Activated T-cell treated with anti-CD3 and anti-CD28 coated beads, Interleukin-2, amount 50 U/mL, for 72 hours (primary cell): Measurements from ENCODE around the gene ALG5. TPM values are rescaled to one million over a fixed set of nuclear protein-coding genes. Genes with fewer than 3 reads are reported as not detected.

Experiments used
- ATAC-seq, 2 donors: fragments of 150-1000 bp; cut with Tn5 transposase; replicated peaks in 1 of 2; 2 replicates each; pipeline ENCODE4 v1.10.0; 2021; ENCODE audit warnings: moderate library complexity in 2 of 2, mild to moderate bottlenecking in 1 of 2
- DNase-seq, 2 donors: peaks; one replicate each; pipeline ENCODE4 v3.0.0; 2021 to 2022; ENCODE audit warnings: mixed read lengths in 1 of 2
- H3K27ac Mint-ChIP-seq: one replicate; pipeline ENCODE4 v1.8.0; 2022; ENCODE audit warnings: mild to moderate bottlenecking, moderate library complexity, mixed read lengths
- H3K27me3 Mint-ChIP-seq: one replicate; pipeline ENCODE4 v1.8.0; 2022; ENCODE audit warnings: low read depth, mixed read lengths
- H3K36me3 Mint-ChIP-seq, 2 donors: one replicate each; pipeline ENCODE4 v1.8.0; 2022; ENCODE audit warnings: mixed read lengths in 2 of 2, mild to moderate bottlenecking in 1 of 2; ENCODE audit not compliant: insufficient read depth in 2 of 2
- H3K4me1 Mint-ChIP-seq: one replicate; pipeline ENCODE4 v1.8.0; 2022; ENCODE audit warnings: low read depth, mixed read lengths
- H3K4me3 Mint-ChIP-seq, 2 donors: one replicate each; pipeline ENCODE4 v1.8.0; 2022; ENCODE audit warnings: mild to moderate bottlenecking in 2 of 2, mixed read lengths in 2 of 2, moderate library complexity in 2 of 2
- H3K9me3 Mint-ChIP-seq, 2 donors: one replicate each; pipeline ENCODE4 v1.8.0; 2022; ENCODE audit warnings: mixed read lengths in 2 of 2
- total RNA-seq, 2 donors: library from RNA; stranded (reverse); gene quantifications; one replicate each; pipeline ENCODE4 v1.2.3, GENCODE V29; 2022

Gene ALG5
- total RNA-seq, 2 donors from 2014 or later = 31.7 to 38.3 TPM

- DNase-seq (peak; percentile 18 to 22), ATAC-seq (peak; percentile 68 to 70)
- peaks cover 69% of the 10 kb centered on the region for H3K27me3 Mint-ChIP-seq
- H3K9me3 Mint-ChIP-seq = no peaks in the 10 kb centered on the region
- H3K4me1 Mint-ChIP-seq = no peaks in the 10 kb centered on the region
- peaks cover 0 to 1% of the 10 kb centered on the region in 2 donors for H3K36me3 Mint-ChIP-seq
- peak overlapping the region; percentile 55 to 71 for H3K4me3 Mint-ChIP-seq
- no peak overlapping the region for H3K27ac Mint-ChIP-seq
Measured at GRCh38 chr13:36919171-36919832, 79.8 kb downstream of the ALG5 start.

GRCh38 chr13:36918246-36919131 is 80.7 kb downstream of the ALG5 start:
- no peak for ATAC-seq
- Mint-ChIP-seq H3K27ac (no peak overlapping the region), H3K4me3 (peak overlapping the region; percentile 55 to 71), H3K4me1 (no peaks in the 10 kb centered on the region), H3K9me3 (no peaks in the 10 kb centered on the region), H3K27me3 (peaks cover 69% of the 10 kb centered on the region), H3K36me3 (peaks cover 0 to 1% of the 10 kb centered on the region in 2 donors)
- DNase-seq = no peak

DNA sequence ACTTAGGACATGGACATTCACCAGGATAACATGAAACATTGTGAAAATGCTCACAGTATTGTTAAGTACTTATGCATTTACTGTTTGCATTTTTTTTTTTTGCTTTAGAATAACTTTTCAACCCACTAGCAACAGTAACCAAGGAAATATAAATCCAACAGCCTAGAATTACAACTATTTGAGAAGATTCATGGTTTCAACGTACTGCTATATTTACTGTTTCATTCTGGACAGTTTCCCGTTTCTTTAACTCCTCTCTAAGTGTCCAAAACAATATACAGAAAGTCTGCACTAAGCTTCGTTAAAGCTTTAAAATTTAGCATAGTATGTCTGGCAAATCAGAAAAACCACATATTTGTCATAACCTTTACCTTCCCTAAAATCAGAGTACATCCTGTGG is 81.8 kb downstream of the ALG5 start:
- Mint-ChIP-seq H3K36me3 (peaks cover 0 to 1% of the 10 kb centered on the region in 2 donors), H3K4me1 (no peaks in the 10 kb centered on the region), H3K9me3 (no peaks in the 10 kb centered on the region), H3K27ac (no peak overlapping the region), H3K4me3 (no peak overlapping the region), H3K27me3 (peaks cover 69% of the 10 kb centered on the region)
- DNase-seq (no peak), ATAC-seq (no peak)

DNA sequence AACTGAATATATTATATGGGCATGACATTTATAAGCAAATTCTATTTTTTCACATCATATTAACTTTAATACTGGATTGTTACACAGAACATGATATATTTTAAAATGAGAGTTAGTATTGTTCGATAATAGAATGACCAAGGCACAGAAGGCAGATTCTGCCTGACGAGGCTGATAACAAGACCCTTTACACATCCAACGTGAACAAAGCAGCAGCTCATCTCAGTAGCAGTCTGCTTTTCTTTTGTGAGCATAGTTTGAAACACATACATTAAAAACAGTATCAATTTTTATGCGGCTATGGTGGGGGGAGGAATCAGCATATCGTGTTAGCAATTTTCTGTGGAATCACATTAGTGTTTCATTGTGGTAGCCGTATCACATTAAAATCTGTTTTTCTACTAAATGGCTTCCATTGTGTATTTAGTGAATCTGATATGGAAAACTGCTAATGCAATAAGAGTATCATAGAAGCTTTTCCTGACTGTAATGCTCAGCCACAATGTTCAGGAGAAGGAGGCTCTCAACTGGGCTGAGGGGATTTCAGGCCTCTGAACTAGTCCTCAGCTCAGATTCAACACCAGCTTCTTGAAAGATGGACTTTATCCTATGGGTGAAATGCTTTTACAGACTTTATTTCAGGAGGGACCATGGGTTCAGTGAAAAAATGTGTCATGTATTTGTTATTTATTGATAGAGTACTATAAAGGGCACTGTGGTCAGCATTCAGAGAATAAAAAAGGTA is 83.1 kb downstream of the ALG5 start:
- H3K4me1 Mint-ChIP-seq = no peaks in the 10 kb centered on the region
- no peak for ATAC-seq
- peaks cover 59% of the 10 kb centered on the region for H3K27me3 Mint-ChIP-seq
- no peak overlapping the region for H3K4me3 Mint-ChIP-seq
- no peak for DNase-seq
- no peak overlapping the region for H3K27ac Mint-ChIP-seq
- H3K36me3 Mint-ChIP-seq = peaks cover 0 to 1% of the 10 kb centered on the region in 2 donors
- H3K9me3 Mint-ChIP-seq = no peaks in the 10 kb centered on the region

GRCh38 chr13:36915106-36915505 is 84.0 kb downstream of the ALG5 start:
- no peak for DNase-seq
- Mint-ChIP-seq H3K4me1 (no peaks in the 10 kb centered on the region), H3K36me3 (no peaks in the 10 kb centered on the region), H3K9me3 (no peaks in the 10 kb centered on the region), H3K27me3 (peaks cover 59% of the 10 kb centered on the region), H3K27ac (no peak overlapping the region), H3K4me3 (no peak overlapping the region)
- no peak for ATAC-seq

DNA sequence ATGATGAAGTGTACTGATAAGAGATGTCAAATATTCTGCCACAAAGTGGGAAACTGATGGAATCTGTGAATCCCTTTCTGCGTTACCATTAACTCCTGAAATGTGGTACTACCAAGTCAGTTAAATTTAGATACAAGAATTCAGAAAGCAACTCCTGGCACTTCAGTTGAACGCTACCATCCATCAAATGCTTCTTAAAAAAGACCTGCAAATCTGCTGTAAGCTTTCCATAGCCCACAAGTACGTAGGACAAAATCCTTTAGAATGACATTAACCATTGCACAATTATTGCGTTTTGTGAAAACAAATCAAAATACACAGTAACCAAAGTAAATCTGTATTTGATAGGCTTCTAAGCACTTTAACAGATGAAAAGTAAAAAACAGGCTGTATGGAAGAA is 84.5 kb downstream of the ALG5 start:
- no peaks in the 10 kb centered on the region for H3K4me1 Mint-ChIP-seq
- DNase-seq = no peak
- H3K36me3 Mint-ChIP-seq = no peaks in the 10 kb centered on the region
- no peak overlapping the region for H3K4me3 Mint-ChIP-seq
- no peak for ATAC-seq
- no peak overlapping the region for H3K27ac Mint-ChIP-seq
- H3K27me3 Mint-ChIP-seq = peaks cover 59% of the 10 kb centered on the region
- no peaks in the 10 kb centered on the region for H3K9me3 Mint-ChIP-seq

DNA sequence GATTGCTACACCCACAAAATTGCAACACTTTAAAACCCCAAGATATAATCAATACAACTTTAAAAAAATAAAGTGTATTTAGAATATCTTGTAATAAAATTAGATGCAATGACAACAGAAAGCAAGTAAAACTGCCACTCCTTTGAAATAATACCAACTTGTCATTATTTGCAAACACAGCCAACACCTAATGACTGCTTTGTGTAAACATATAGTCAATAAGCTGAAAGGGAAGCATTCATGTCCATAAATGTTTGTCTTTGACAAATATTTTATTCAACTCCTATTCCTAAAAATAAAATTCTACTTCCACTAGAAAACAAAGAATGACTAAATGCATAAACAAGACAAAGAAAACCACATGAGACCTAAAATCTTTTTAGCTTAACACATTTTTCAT is 85.7 kb downstream of the ALG5 start:
- no peak for ATAC-seq
- no peak for DNase-seq
- H3K9me3 Mint-ChIP-seq = no peaks in the 10 kb centered on the region
- H3K36me3 Mint-ChIP-seq = no peaks in the 10 kb centered on the region
- no peak overlapping the region for H3K27ac Mint-ChIP-seq
- peaks cover 53% of the 10 kb centered on the region for H3K27me3 Mint-ChIP-seq
- H3K4me3 Mint-ChIP-seq = no peak overlapping the region
- no peaks in the 10 kb centered on the region for H3K4me1 Mint-ChIP-seq

GRCh38 chr13:36912973-36913372 is 86.2 kb downstream of the ALG5 start:
- Mint-ChIP-seq H3K9me3 (no peaks in the 10 kb centered on the region), H3K36me3 (no peaks in the 10 kb centered on the region), H3K27ac (no peak overlapping the region), H3K4me1 (no peaks in the 10 kb centered on the region), H3K27me3 (peaks cover 52% of the 10 kb centered on the region), H3K4me3 (no peak overlapping the region)
- DNase-seq (no peak), ATAC-seq (no peak)

DNA sequence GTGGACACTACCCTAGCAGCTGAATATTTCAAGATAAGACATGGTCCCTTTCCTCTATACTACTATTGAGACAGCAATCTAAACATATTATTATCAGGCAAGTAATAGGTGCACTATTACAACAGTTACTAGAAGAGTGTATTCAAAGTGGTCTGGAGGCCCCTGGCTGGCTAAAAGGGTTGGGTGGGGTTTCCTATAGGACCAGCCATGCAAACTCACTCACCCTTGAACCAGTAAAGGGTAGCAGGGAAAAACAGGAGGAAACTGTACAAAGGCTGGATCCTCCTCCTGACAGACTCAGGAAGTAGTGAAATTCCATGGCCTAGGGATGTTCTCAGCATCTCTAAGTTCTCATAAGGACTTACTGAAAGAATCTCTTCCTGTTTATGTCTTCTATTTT is 86.8 kb downstream of the ALG5 start:
- H3K27me3 Mint-ChIP-seq = peaks cover 46% of the 10 kb centered on the region
- H3K27ac Mint-ChIP-seq = no peak overlapping the region
- no peak overlapping the region for H3K4me3 Mint-ChIP-seq
- H3K36me3 Mint-ChIP-seq = no peaks in the 10 kb centered on the region
- H3K4me1 Mint-ChIP-seq = no peaks in the 10 kb centered on the region
- ATAC-seq (no peak), DNase-seq (no peak)
- no peaks in the 10 kb centered on the region for H3K9me3 Mint-ChIP-seq

DNA sequence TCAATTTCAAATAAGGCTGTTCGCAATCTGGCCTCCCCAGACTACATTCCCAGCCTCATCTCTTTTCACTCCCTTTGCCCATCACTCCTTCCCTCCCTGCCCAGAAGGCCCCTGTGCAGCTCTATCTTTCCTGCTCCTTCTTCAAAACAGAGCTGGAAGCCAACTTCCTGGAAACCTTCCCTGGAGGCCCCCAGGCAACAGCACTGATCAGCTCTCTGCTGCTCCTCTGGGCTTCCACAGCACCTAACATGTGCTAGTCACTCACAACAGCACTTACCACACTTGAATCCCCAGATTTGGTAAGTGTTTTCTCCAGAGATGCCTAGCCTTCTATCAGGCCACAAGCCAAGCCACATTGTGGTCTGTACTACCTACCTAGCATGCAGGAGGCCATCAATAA is 88.6 kb downstream of the ALG5 start:
- no peak overlapping the region for H3K4me3 Mint-ChIP-seq
- H3K27ac Mint-ChIP-seq = no peak overlapping the region

GRCh38 chr13:36907821-36908220 is 91.3 kb downstream of the ALG5 start:
- Mint-ChIP-seq H3K36me3 (no peaks in the 10 kb centered on the region), H3K27ac (no peak overlapping the region), H3K4me1 (no peaks in the 10 kb centered on the region), H3K27me3 (peaks cover 12% of the 10 kb centered on the region), H3K4me3 (no peak overlapping the region), H3K9me3 (no peaks in the 10 kb centered on the region)
- ATAC-seq (no peak), DNase-seq (no peak)

More for the DNA sequence above, 88.6 kb downstream of the ALG5 start:
- Mint-ChIP-seq H3K9me3 (no peaks in the 10 kb centered on the region), H3K27me3 (peaks cover 29% of the 10 kb centered on the region), H3K4me1 (no peaks in the 10 kb centered on the region), H3K36me3 (no peaks in the 10 kb centered on the region)
- DNase-seq = no peak
- no peak for ATAC-seq

GRCh38 chr13:36907266-36907665 is 91.9 kb downstream of the ALG5 start:
- H3K27ac Mint-ChIP-seq = no peak overlapping the region
- H3K4me1 Mint-ChIP-seq = no peaks in the 10 kb centered on the region
- H3K4me3 Mint-ChIP-seq = no peak overlapping the region
- no peaks in the 10 kb centered on the region for H3K36me3 Mint-ChIP-seq
- DNase-seq (no peak), ATAC-seq (no peak)
- peaks cover 12% of the 10 kb centered on the region for H3K27me3 Mint-ChIP-seq
- no peaks in the 10 kb centered on the region for H3K9me3 Mint-ChIP-seq

DNA sequence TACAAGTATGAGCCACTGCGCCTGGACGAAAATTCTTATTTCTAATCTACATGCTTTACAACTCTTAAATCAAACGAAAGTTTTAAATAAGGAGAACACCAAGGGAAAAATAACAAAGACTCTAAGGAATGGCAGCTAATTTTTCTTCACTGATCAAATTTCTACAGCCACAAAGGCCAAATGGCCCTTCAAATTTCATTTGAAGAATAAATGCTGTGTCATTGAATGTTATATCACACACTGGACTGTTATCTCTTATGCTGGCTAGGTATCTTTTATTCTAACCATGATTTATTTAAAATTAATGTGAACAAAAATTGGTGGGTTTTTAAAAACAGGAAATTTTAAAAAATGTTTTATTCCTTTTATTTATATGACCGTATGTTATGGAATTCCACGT is 93.2 kb downstream of the ALG5 start:
- no peaks in the 10 kb centered on the region for H3K4me1 Mint-ChIP-seq
- no peak overlapping the region for H3K4me3 Mint-ChIP-seq
- DNase-seq (no peak), ATAC-seq (no peak)
- H3K27me3 Mint-ChIP-seq = peaks cover 20% of the 10 kb centered on the region
- no peak overlapping the region for H3K27ac Mint-ChIP-seq
- no peaks in the 10 kb centered on the region for H3K9me3 Mint-ChIP-seq
- no peaks in the 10 kb centered on the region for H3K36me3 Mint-ChIP-seq
